ENCODE results near the gene IL1RAPL1. TPM values are rescaled to one million over a fixed set of nuclear protein-coding genes. Genes with fewer than 3 reads are reported as not detected.

The IL1RAPL1 gene
- polyA plus RNA-seq, 1 donor from 2014 or later = not detected

- Histone ChIP-seq H3K36me3 (ENCODE audit: insufficient read depth, low read length) (no peaks in the 10 kb centered on the region), H3K79me2 (replicated peaks; ENCODE audit: insufficient read depth, low read length) (no peaks in the 10 kb centered on the region), H3K4me2 (ENCODE audit: low read length) (no peak overlapping the region), H3K9me2 (ENCODE audit: insufficient read depth, low read length) (no peaks in the 10 kb centered on the region), H3K27me3 (ENCODE audit: insufficient read depth, low read depth, low read length) (no peaks in the 10 kb centered on the region), H3K27ac (ENCODE audit: low read length) (no peak overlapping the region), H3K9me3 (ENCODE audit: low read length) (no peaks in the 10 kb centered on the region), H3K9ac (ENCODE audit: low read length) (no peak overlapping the region), H3F3A (ENCODE audit: insufficient read depth, low read length, poor library complexity, severe bottlenecking) (no peaks in the 10 kb centered on the region), H4K20me1 (ENCODE audit: insufficient read depth) (no peaks in the 10 kb centered on the region), H2AFZ (ENCODE audit: low read depth, low read length) (no peak overlapping the region), H3K4me3 (ENCODE audit: low read length) (no peak overlapping the region)
- no peak for TF ChIP-seq EZH2 (IDR thresholded peaks at IDR 0.05; ENCODE audit: borderline replicate concordance, insufficient read depth, low read length, poor library complexity, severe bottlenecking)
Observed at GRCh38 chrX:28901637-28902036, 314.4 kb downstream of the IL1RAPL1 start.

- Histone ChIP-seq H3K9ac (ENCODE audit: low read length) (no peak overlapping the region), H3K27me3 (ENCODE audit: insufficient read depth, low read depth, low read length) (no peaks in the 10 kb centered on the region), H3K4me3 (ENCODE audit: low read length) (no peak overlapping the region), H3K79me2 (replicated peaks; ENCODE audit: insufficient read depth, low read length) (no peaks in the 10 kb centered on the region), H3F3A (ENCODE audit: insufficient read depth, low read length, poor library complexity, severe bottlenecking) (no peaks in the 10 kb centered on the region), H3K4me2 (ENCODE audit: low read length) (no peak overlapping the region), H2AFZ (ENCODE audit: low read depth, low read length) (no peak overlapping the region), H3K36me3 (ENCODE audit: insufficient read depth, low read length) (no peaks in the 10 kb centered on the region), H4K20me1 (ENCODE audit: insufficient read depth) (no peaks in the 10 kb centered on the region), H3K9me3 (ENCODE audit: low read length) (no peaks in the 10 kb centered on the region), H3K27ac (ENCODE audit: low read length) (no peak overlapping the region), H3K9me2 (ENCODE audit: insufficient read depth, low read length) (no peaks in the 10 kb centered on the region)
- TF ChIP-seq MXI1 (conservative IDR thresholded peaks at IDR 0.05; ENCODE audit: poor library complexity, severe bottlenecking) (no peak), POLR2AphosphoS5 (IDR thresholded peaks at IDR 0.05) (no peak), RAD21 (conservative IDR thresholded peaks at IDR 0.05) (no peak), EP300 (conservative IDR thresholded peaks at IDR 0.05; ENCODE audit: poor library complexity, severe bottlenecking) (no peak), TAF1 (IDR thresholded peaks at IDR 0.05; ENCODE audit: low read depth) (no peak), SMC3 (conservative IDR thresholded peaks at IDR 0.05; ENCODE audit: poor library complexity) (no peak), EZH2 (IDR thresholded peaks at IDR 0.05; ENCODE audit: borderline replicate concordance, insufficient read depth, low read length, poor library complexity, severe bottlenecking) (no peak)
- TF ChIP-seq, protein P1, sequence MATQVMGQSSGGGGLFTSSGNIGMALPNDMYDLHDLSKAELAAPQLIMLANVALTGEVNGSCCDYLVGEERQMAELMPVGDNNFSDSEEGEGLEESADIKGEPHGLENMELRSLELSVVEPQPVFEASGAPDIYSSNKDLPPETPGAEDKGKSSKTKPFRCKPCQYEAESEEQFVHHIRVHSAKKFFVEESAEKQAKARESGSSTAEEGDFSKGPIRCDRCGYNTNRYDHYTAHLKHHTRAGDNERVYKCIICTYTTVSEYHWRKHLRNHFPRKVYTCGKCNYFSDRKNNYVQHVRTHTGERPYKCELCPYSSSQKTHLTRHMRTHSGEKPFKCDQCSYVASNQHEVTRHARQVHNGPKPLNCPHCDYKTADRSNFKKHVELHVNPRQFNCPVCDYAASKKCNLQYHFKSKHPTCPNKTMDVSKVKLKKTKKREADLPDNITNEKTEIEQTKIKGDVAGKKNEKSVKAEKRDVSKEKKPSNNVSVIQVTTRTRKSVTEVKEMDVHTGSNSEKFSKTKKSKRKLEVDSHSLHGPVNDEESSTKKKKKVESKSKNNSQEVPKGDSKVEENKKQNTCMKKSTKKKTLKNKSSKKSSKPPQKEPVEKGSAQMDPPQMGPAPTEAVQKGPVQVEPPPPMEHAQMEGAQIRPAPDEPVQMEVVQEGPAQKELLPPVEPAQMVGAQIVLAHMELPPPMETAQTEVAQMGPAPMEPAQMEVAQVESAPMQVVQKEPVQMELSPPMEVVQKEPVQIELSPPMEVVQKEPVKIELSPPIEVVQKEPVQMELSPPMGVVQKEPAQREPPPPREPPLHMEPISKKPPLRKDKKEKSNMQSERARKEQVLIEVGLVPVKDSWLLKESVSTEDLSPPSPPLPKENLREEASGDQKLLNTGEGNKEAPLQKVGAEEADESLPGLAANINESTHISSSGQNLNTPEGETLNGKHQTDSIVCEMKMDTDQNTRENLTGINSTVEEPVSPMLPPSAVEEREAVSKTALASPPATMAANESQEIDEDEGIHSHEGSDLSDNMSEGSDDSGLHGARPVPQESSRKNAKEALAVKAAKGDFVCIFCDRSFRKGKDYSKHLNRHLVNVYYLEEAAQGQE (IDR thresholded peaks at IDR 0.05; ENCODE audit: borderline replicate concordance) = no peak
- TF ChIP-seq, protein P2, sequence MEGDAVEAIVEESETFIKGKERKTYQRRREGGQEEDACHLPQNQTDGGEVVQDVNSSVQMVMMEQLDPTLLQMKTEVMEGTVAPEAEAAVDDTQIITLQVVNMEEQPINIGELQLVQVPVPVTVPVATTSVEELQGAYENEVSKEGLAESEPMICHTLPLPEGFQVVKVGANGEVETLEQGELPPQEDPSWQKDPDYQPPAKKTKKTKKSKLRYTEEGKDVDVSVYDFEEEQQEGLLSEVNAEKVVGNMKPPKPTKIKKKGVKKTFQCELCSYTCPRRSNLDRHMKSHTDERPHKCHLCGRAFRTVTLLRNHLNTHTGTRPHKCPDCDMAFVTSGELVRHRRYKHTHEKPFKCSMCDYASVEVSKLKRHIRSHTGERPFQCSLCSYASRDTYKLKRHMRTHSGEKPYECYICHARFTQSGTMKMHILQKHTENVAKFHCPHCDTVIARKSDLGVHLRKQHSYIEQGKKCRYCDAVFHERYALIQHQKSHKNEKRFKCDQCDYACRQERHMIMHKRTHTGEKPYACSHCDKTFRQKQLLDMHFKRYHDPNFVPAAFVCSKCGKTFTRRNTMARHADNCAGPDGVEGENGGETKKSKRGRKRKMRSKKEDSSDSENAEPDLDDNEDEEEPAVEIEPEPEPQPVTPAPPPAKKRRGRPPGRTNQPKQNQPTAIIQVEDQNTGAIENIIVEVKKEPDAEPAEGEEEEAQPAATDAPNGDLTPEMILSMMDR (IDR thresholded peaks at IDR 0.05; ENCODE audit: poor library complexity, severe bottlenecking) = no peak
Observed at GRCh38 chrX:28910487-28910886, 323.2 kb downstream of the IL1RAPL1 start.
